ENCODE results near the gene KREMEN1. TPM values are rescaled to one million over a fixed set of nuclear protein-coding genes. Genes with fewer than 3 reads are reported as not detected.

The KREMEN1 gene
- polyA plus RNA-seq, 5 donors: 25.1 to 43.9 (median 33.8) TPM

DNA sequence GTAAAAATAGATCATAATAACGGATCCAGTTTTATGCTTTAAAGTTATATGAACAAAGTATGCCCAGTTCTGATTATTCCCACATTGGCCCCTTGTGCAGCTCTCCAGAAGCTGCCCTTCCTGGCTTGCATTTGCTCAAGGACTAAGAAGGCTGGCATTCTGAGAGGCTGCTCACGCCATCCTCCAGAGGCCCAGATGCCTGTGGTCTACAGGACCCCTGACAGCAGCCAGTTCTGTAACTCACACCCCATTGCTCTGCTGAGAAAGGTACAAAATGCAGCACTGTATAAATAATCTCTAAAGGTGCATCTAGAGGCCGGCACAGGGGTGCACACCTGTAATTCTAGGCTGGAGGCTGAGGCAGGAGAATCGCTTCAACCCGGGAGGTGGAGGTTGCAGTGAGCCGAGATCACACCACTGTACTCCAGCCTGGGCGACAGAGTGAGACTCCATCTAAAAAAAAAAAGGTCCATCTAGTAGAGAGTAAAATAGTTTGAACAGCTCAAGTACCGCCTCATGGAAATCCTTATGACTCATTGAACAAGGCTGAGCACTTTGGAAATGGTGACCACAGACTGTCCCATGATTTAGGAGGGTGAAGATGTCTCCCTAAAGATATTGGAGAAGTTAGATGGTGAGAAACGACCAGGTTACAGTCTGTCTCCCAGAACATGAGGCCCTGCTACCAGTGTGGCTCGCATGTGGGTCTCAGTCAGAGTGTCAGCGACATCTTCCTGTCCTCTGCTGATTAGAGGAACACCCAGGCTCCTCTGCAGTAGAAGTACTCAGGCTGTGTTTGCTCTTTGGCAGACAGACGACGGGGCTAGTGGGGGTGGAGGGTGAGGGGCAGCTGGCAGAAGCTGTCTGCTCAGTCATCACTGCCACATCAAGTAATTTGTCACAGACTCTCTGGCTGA is 56.3 kb downstream of the KREMEN1 start:
- no peak for DNase-seq

GRCh38 chr22:29129808-29130140 is 56.9 kb downstream of the KREMEN1 start:
- no peak for DNase-seq

GRCh38 chr22:29130476-29130875 is 57.6 kb downstream of the KREMEN1 start:
- DNase-seq: no peak

DNA sequence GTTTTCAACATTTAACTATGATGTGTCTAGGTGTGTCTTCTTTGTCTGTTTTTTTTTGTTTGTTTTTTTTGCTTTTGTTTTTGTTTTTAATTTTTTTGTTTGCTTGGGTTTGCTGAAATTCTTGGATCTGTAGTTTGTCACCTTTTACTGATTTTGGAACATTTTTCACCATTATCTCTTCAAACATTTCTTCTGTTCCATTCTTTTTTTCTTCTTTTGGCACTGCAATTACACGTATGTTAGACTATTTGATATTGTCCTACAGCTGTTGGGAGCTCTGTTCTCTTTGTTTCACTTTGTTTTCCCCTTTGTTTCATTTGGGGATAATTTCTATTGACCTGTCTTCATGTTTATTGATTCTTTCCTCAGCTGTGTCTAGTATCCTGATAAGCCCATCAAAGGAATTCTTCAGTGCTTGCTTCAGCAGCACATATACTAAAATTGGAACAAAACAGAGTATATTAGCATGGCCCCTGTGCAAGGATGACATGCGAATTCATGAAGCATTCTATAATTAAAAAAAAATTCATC is 60.8 kb downstream of the KREMEN1 start:
- no peak for DNase-seq

- no peak for DNase-seq
Observed at GRCh38 chr22:29134448-29134847, 61.6 kb downstream of the KREMEN1 start.

- DNase-seq: no peak
Observed at GRCh38 chr22:29136782-29137700, 64.2 kb downstream of the KREMEN1 start.

- no peak for DNase-seq
Observed at GRCh38 chr22:29138556-29139305, 65.9 kb downstream of the KREMEN1 start.

GRCh38 chr22:29139965-29140782 is 67.3 kb downstream of the KREMEN1 start:
- peak in 1 of 2 donors; percentile 58 for DNase-seq

DNA sequence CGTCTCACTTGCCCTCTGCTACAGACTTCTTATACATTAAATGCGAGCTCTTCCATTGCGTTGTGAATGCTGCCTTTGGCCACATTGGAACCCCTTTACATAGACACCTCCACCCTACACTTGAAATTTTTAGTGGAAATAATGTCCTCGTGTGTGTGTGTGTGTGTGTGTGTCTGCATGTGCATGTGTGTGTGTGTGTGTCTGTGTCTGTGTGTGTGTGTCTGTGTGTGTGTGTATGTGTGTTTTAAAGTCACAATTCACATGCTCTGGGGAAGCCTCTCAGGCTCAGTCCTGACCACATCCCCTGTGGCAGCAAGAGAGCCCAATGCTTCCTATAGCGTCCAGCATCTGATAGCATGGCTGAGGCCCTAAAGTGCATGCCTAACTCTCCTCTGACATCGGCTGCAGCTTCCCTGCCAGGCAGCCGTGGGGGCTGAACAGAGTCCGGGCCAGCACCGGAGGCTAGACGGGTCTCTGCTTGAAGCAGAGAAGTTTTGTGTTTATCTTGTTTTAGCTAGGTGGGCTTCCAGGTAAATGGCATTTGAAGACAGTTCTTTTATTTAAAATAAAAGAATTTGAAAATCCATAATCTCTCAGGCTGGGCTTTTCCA is 68.3 kb downstream of the KREMEN1 start:
- DNase-seq: no peak

- no peak for DNase-seq
Observed at GRCh38 chr22:29142116-29142515, 69.3 kb downstream of the KREMEN1 start.

DNA sequence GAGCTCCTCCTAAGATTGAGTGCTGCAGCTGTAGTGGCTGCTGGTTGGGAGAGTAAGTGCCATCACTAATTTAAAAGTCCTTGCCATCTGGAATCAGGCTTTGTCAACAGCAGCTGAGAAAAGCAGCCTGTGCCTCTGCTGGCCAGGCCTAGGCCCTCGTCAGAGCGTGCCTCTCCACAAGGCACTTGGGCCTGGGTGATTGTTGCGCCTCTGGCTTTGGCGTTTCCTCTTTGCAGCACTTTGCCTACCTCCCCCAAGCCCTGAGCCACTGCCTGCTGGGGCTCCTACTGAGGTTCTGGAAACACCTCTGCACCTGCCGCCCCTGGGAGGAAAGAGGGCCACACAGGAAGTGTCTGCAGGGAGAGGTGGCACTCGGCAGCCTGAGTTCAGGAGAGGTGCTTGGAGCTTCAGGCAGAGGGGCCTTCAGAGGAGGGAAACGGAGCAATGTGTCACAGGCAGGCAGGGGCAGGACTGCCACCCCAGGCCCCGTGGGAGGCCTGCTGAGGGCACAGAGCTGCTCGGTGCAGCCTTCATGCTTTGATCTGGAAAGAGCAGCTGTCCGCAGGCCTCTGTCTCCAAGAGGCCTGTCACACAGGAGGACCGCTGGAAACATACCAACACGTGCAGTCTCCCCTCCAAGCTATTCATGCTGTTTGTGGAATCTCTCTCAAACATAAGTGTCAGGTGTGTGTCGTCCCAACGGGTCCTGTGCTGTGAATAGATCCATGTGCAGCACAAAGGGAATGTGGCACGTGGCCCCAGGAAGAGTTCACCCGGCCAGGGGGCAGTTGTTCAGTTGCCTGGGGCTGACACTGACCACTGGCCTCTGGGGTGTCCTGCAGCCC is 71.3 kb downstream of the KREMEN1 start:
- no peak for DNase-seq

DNA sequence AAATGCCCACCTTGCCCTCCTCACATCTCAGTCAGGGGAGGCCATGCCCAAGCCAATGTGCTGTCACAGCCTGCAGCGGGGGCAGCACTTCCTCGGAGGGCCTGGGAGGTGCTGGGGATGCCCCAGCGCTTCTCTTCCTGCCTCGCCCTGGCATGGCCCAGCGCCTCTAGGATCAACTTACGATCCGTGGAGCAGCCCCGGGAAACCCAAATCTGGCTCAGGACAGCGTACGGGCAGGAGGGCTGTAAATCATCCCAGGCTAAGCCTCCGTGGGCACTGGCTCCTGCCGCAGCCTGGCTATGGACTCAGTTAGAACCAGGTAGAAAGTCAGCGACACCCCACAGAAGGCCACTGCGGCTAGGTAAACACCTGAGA is 71.9 kb downstream of the KREMEN1 start:
- DNase-seq: no peak

DNA sequence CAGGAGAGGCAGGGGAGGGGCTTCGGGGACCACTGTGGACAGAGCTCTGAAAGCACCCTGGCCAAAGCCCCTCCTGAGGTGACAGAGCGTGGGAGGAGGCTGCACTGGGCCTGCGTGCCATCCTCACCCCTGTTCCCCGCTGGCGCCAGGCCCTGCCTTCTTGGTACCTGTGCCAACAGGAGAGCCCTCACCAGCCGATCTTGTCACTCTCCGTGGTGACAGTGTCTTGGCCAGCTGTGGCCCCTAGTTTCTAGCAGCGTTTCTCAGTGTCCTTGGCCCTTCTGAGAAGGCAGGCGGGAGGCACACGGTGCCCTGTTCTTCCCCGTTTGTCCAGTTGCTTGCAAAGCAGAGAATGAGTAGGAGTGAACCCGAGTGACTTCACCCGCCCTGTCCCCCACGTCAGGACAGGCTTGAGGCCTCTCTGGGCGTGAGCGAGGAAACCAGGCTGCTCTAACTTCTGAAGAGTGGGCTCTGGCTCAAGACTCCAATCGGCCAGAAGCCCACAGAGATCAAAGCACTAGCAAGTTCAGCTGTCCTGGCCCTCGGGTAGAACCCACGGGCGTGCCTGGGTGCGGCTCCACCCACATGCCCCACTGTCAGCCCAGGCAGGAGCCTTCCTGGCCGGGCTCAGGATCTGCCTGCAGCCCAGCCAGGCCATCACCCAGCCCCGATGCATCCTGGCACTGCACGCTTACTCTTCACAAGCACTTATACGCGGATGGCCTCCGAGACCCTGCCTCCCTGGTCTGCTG is 72.7 kb downstream of the KREMEN1 start:
- no peak for DNase-seq

DNA sequence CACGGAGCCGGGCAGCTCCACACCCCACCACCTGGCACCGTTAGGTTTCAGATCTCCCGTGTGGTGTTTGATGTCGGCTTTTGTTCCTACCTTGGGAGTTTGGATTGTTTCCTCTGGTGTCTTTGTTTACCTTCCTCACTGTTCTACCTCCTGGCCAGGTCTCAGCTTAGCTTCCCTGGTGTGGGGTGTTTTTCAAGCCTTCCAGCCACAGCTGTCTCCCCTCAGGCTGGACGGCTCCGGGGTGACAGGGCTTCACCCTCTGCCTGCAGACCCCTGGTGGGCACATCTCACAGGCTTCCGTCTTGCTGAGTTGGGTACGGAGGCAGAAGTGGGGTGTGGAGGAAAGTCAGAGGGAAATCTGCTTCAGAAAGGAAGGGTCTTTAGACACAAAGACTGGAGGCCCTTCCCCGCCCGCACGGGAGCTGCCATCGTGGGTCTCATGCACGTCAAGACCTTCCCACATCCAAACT is 73.3 kb downstream of the KREMEN1 start:
- DNase-seq: no peak

- no peak for DNase-seq
Observed at GRCh38 chr22:29146771-29147170, 73.9 kb downstream of the KREMEN1 start.

- no peak for DNase-seq
Observed at GRCh38 chr22:29147331-29147899, 74.6 kb downstream of the KREMEN1 start.

DNA sequence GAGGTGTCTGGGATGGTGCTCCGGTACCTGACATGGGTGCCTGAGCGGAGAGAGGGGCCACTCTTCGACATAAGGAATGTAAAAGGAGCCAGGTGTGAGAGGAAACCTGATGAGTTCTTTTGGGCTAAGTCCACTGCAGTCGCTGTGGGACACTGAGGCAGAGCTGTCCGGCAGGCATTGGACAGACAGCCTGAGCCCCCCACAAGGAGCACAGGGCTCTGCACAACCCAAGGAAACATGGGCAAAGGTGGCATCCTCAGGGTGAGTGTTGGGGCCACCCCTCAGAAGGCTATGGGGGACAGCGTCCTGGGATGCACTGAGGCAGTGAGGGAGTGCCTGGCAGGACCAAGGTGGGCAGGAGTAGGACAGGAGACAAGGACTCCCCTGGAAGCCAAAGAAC is 75.2 kb downstream of the KREMEN1 start:
- no peak for DNase-seq

DNA sequence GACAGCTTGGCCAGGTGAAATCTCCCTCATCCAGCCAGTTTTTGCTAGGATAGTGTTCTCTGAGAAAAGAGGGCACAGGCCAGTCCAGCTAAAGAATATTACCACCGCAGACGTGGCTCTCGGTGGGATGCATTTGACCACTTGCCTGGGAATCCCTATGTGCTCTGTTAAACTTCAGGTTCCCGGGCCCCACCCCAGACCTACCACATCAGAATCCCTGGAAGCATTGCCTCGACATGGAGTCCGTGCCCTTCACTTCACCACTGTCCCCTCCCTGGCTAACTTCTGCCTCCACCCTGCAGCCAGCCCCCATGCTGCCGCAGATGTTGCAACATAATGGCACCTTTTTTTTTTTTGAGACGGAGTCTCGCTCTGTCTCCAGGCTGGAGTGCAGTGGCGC is 76.0 kb downstream of the KREMEN1 start:
- DNase-seq: no peak

All from right lung (tissue), 5 donors.